HEK293 (cell line): ENCODE results near the gene CLPSL1.

Experiments
- CTCF ChIA-PET: fragments of 350-600 bp; formaldehyde crosslinking; extraction: SDS; loops from one replicate; lab custom pipeline; 2021; ENCODE audit warnings: antibody characterized with exemption; lab: Yijun Ruan, JAX
- POLR2A ChIA-PET: fragments of 300-600 bp; formaldehyde crosslinking; extraction: SDS; loops from one replicate; lab custom pipeline; 2020; ENCODE audit warnings: antibody characterized with exemption, inconsistent platforms; lab: Yijun Ruan, JAX
- H3K27ac ChIP-seq: fragments of 200-500 bp; sonication (Bioruptor generic); 2 replicates; pipeline ENCODE4 v1.5.1; 2014; ENCODE audit warnings: low read depth, low read length, control low read depth, inconsistent platforms; ENCODE audit errors: extremely low read depth
- H3K36me3 ChIP-seq, 2 experiments: fragments of 200-500 bp in 1 of 2; sonication (Bioruptor generic) in 1 of 2; 1 replicate in 1 of 2; 2 replicates in 1 of 2; pipeline ENCODE4 v1.5.1; 2014 to 2017; ENCODE audit warnings: inconsistent platforms in 2 of 2, low read length in 2 of 2; ENCODE audit not compliant: control insufficient read depth in 2 of 2, insufficient read depth in 1 of 2
- H3K4me1 ChIP-seq: fragments of 200-500 bp; sonication (Bioruptor generic); 2 replicates; pipeline ENCODE4 v1.5.1; 2014; ENCODE audit warnings: mild to moderate bottlenecking, low read length, inconsistent platforms; ENCODE audit not compliant: control insufficient read depth, insufficient read depth
- H3K4me3 ChIP-seq: 2 replicates; pipeline ENCODE4 v1.5.1; 2011; ENCODE audit warnings: low read depth, mild to moderate bottlenecking, control low read depth, low read length, moderate library complexity
- H3K9me3 ChIP-seq: fragments of 200-500 bp; sonication (Bioruptor generic); 2 replicates; pipeline ENCODE4 v1.5.1; 2014; ENCODE audit warnings: low read depth, low read length, inconsistent platforms; ENCODE audit not compliant: control insufficient read depth, insufficient read depth
- GFI1B ChIP-seq: fragments of 450-650 bp; formaldehyde crosslinking; IDR thresholded peaks from 2 replicates; pipeline ENCODE4 v1.5.1; 2016; ENCODE audit warnings: missing biosample characterization, missing genetic modification characterization
- PATZ1 ChIP-seq: fragments of 450-650 bp; formaldehyde crosslinking; IDR thresholded peaks from 2 replicates; pipeline ENCODE4 v1.5.1; 2016; ENCODE audit warnings: missing biosample characterization, missing genetic modification characterization
- PBX3 ChIP-seq: sonication (generic); formaldehyde crosslinking; IDR thresholded peaks from 2 replicates; pipeline ENCODE4 v1.8.1; 2022; ENCODE audit warnings: mild to moderate bottlenecking, moderate library complexity, missing genetic modification reagents
- SETDB1 ChIP-seq: IDR thresholded peaks from one replicate; pipeline ENCODE4 v1.6.1; 2017; ENCODE audit warnings: mild to moderate bottlenecking, low read length, moderate library complexity, mixed read lengths; ENCODE audit not compliant: insufficient read length
- YY2 ChIP-seq: fragments of 450-650 bp; formaldehyde crosslinking; IDR thresholded peaks from 2 replicates; pipeline ENCODE4 v1.5.1; 2016; ENCODE audit warnings: missing biosample characterization, missing genetic modification characterization
- ZBTB49 ChIP-seq: fragments of 450-650 bp; formaldehyde crosslinking; IDR thresholded peaks from 2 replicates; pipeline ENCODE4 v1.5.1; 2016; ENCODE audit warnings: missing biosample characterization, missing genetic modification characterization, low read depth
- ZNF114 ChIP-seq: fragments of 450-650 bp; formaldehyde crosslinking; IDR thresholded peaks from 2 replicates; pipeline ENCODE4 v1.5.0; 2017; ENCODE audit warnings: missing biosample characterization, missing genetic modification characterization
- ZNF133 ChIP-seq: fragments of 450-650 bp; formaldehyde crosslinking; IDR thresholded peaks from 2 replicates; pipeline ENCODE4 v1.5.1; 2016; ENCODE audit warnings: missing biosample characterization, missing genetic modification characterization
- ZNF23 ChIP-seq: fragments of 450-650 bp; formaldehyde crosslinking; IDR thresholded peaks from 2 replicates; pipeline ENCODE4 v1.5.1; 2016; ENCODE audit warnings: missing biosample characterization, missing genetic modification characterization, borderline replicate concordance
- ZNF510 ChIP-seq: fragments of 450-650 bp; formaldehyde crosslinking; IDR thresholded peaks from 2 replicates; pipeline ENCODE4 v1.5.1; 2018; ENCODE audit warnings: mild to moderate bottlenecking, missing genetic modification characterization, missing biosample characterization; ENCODE audit not compliant: insufficient replicate concordance
- ZNF561 ChIP-seq: fragments of 450-650 bp; IDR thresholded peaks from 2 replicates; pipeline ENCODE4 v1.5.1; 2018; ENCODE audit warnings: missing biosample characterization, missing genetic modification characterization, borderline replicate concordance
- ZNF626 ChIP-seq: fragments of 450-650 bp; sonication (Bioruptor Pico); formaldehyde crosslinking; IDR thresholded peaks from 2 replicates; pipeline ENCODE4 v1.5.1; 2018; ENCODE audit warnings: missing biosample characterization, missing genetic modification characterization, inconsistent platforms
- ZNF639 ChIP-seq: fragments of 450-650 bp; formaldehyde crosslinking; IDR thresholded peaks from 2 replicates; pipeline ENCODE4 v1.5.1; 2016; ENCODE audit warnings: missing biosample characterization, missing genetic modification characterization
- ZNF701 ChIP-seq: fragments of 450-650 bp; formaldehyde crosslinking; IDR thresholded peaks from 2 replicates; pipeline ENCODE4 v1.5.1; 2016; ENCODE audit warnings: missing biosample characterization, missing genetic modification characterization

CLPSL1 gene

GRCh38 chr6:35823601-35824000 lies 42.8 kb downstream of the CLPSL1 start (continued):
- no peak for TF ChIP-seq ZNF639 (tag by site-specific recombination)
- TF ChIP-seq ZNF114: no peak
- TF ChIP-seq ZNF626 (tag by site-specific recombination): no peak
- no peak for TF ChIP-seq SETDB1
- TF ChIP-seq, all 188 proteins: peak for 0

GRCh38 chr6:35824552-35825192 lies 43.9 kb downstream of the CLPSL1 start:
- Histone ChIP-seq H3K4me3 (no peak overlapping the region), H3K36me3 (no peaks in the 10 kb centered on the region)
- POLR2A ChIA-PET: interaction anchor here (0.5 kb wide), 1 partner anchor 286 kb away, joined by 7 read pairs; no protein-coding TSS in a partner anchor
- no peak for TF ChIP-seq YY2 (tag by site-specific recombination)
- no peak for TF ChIP-seq ZNF133 (tag by site-specific recombination)
- no peak for TF ChIP-seq ZBTB49 (tag by site-specific recombination)
- TF ChIP-seq, all 188 proteins: peak for 0
- Histone ChIP-seq H3K27ac (no peak overlapping the region), H3K4me1 (no peaks in the 10 kb centered on the region), H3K9me3 (no peaks in the 10 kb centered on the region)
- CTCF ChIA-PET: interaction anchor here (0.6 kb wide), 1 partner anchor 118 kb away, joined by 4 read pairs; no protein-coding TSS in a partner anchor

GRCh38 chr6:35829306-35829705 lies 48.5 kb downstream of the CLPSL1 start:
- TF ChIP-seq ZNF561 (tag by site-specific recombination) (no peak), PATZ1 (tag by site-specific recombination) (no peak), GFI1B (tag by site-specific recombination) (no peak), ZNF23 (tag by site-specific recombination) (no peak)
- H3K9me3 ChIP-seq: no peaks in the 10 kb centered on the region
- H3K4me3 ChIP-seq: no peak overlapping the region
- peaks cover 6 to 16% of the 10 kb centered on the region in 2 experiments; a peak in 2 of 3 replicates for H3K36me3 ChIP-seq
- no peaks in the 10 kb centered on the region for H3K4me1 ChIP-seq
- ChIA-PET POLR2A (interaction anchor here (0.7 kb wide), 1 partner anchor 20 kb away, joined by 6 read pairs; no protein-coding TSS in a partner anchor), CTCF (interaction anchor here (1.0 kb wide), 1 partner anchor 56 kb away, joined by 3 read pairs; no protein-coding TSS in a partner anchor)
- H3K27ac ChIP-seq: no peak overlapping the region

- no peak overlapping the region for H3K4me3 ChIP-seq
- no peaks in the 10 kb centered on the region for H3K4me1 ChIP-seq
- TF ChIP-seq ZNF701 (tag by site-specific recombination) (no peak), PBX3 (CRISPR knock-in tag) (no peak), ZNF510 (tag by site-specific recombination) (no peak)
- TF ChIP-seq, all 188 proteins: peak for 0
- ChIA-PET POLR2A (no interaction called here), CTCF (no interaction called here)
- no peaks in the 10 kb centered on the region for H3K9me3 ChIP-seq
- no peak overlapping the region for H3K27ac ChIP-seq
- peaks cover 14 to 37% of the 10 kb centered on the region in 2 experiments; a peak in 2 of 3 replicates for H3K36me3 ChIP-seq
Observed at GRCh38 chr6:35831257-35832007, 50.6 kb downstream of the CLPSL1 start.
